ENCODE measurements around the gene GAGE12F.
"Not testable (repeated sequence)": the region's sequence is repeated elsewhere in the genome, so short reads cannot be mapped to it uniquely, and the experiment has no call there.

The GAGE12F gene

DNA sequence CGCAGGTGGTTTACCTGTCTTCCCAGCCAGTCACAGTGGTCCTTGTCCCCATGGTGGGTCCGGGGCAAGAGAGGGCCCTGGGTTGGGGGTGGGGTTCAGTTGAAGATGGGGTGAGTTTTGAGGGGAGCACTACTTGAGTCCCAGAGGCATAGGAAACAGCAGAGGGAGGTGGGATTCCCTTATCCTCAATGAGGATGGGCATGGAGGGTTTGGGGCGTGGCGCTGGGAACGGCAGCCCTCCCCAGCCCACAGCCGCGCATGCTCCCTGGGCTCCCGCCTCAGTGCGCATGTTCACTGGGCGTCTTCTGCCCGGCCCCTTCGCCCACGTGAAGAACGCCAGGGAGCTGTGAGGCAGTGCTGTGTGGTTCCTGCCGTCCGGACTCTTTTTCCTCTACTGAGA, at the start of gene GAGE12F:
Gene GAGE12F (plus strand): TSS at position 301 of the 400 bp plus-strand sequence. CDS start 1,155 bp downstream, outside the sequence.
- in situ Hi-C loops (cut with MboI; ENCODE audit: low sequenced_read_pairs): not testable (repeated sequence)

- in situ Hi-C loops (cut with MboI; ENCODE audit: low sequenced_read_pairs): not testable (repeated sequence)
These were observed 28.8 kb upstream of the GAGE12F start, which contains the start of gene GAGE12C for GRCh38 chrX:49531877-49532276. TSS of gene GAGE12C (plus strand) at chrX:49532177. CDS start at chrX:49533332, 1,155 bp downstream.

GRCh38 chrX:49541433-49541832, 19.2 kb upstream of the GAGE12F start, which contains the start of gene GAGE12D:
TSS of gene GAGE12D (plus strand) at chrX:49541733. CDS start at chrX:49542888, 1,155 bp downstream.
- in situ Hi-C loops (cut with MboI; ENCODE audit: low sequenced_read_pairs): not testable (repeated sequence)

DNA sequence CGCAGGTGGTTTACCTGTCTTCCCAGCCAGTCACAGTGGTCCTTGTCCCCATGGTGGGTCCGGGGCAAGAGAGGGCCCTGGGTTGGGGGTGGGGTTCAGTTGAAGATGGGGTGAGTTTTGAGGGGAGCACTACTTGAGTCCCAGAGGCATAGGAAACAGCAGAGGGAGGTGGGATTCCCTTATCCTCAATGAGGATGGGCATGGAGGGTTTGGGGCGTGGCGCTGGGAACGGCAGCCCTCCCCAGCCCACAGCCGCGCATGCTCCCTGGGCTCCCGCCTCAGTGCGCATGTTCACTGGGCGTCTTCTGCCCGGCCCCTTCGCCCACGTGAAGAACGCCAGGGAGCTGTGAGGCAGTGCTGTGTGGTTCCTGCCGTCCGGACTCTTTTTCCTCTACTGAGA, 9.7 kb upstream of the GAGE12F start, which contains the start of gene GAGE12E:
Gene GAGE12E (plus strand): TSS at position 301 of the 400 bp plus-strand sequence. CDS start 1,155 bp downstream, outside the sequence.
- in situ Hi-C loops (cut with MboI; ENCODE audit: low sequenced_read_pairs): not testable (repeated sequence)

GRCh38 chrX:49568728-49569127, 8.1 kb downstream of the GAGE12F start:
- in situ Hi-C loops (cut with MboI; ENCODE audit: low sequenced_read_pairs): not testable (repeated sequence)

DNA sequence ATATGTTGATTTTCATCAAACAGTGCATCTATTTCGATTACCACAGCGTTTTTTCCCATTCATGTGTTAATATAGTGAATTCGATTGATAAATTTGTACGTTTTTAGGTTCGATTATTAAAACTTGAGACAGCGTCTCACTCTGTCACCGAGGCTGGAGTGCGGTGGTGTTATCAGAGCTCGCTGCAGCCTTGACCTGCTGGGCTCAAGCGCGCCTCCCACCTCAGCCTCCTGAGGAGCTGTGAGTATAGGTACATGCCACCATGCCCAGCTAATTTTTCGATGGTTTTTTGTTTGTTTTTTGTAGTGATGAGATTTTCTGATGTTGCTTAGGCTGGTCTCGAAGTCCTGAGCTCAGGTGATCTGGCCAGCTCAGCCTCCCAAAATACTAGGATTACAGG, 8.5 kb downstream of the GAGE12F start:
- in situ Hi-C loops (cut with MboI; ENCODE audit: low sequenced_read_pairs): not testable (repeated sequence)

GRCh38 chrX:49570100-49570499, 9.5 kb downstream of the GAGE12F start, which contains the start of gene GAGE12G:
TSS of gene GAGE12G (plus strand) at chrX:49570400. CDS start at chrX:49571555, 1,155 bp downstream.
- in situ Hi-C loops (cut with MboI; ENCODE audit: low sequenced_read_pairs): not testable (repeated sequence)

GRCh38 chrX:49579649-49580048, 19.0 kb downstream of the GAGE12F start, which contains the start of gene GAGE12H:
TSS of gene GAGE12H (plus strand) at chrX:49579949. CDS start at chrX:49581104, 1,155 bp downstream.
- in situ Hi-C loops (cut with MboI; ENCODE audit: low sequenced_read_pairs): not testable (repeated sequence)

DNA sequence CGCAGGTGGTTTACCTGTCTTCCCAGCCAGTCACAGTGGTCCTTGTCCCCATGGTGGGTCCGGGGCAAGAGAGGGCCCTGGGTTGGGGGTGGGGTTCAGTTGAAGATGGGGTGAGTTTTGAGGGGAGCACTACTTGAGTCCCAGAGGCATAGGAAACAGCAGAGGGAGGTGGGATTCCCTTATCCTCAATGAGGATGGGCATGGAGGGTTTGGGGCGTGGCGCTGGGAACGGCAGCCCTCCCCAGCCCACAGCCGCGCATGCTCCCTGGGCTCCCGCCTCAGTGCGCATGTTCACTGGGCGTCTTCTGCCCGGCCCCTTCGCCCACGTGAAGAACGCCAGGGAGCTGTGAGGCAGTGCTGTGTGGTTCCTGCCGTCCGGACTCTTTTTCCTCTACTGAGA, 28.6 kb downstream of the GAGE12F start, which contains the start of gene GAGE2A:
Gene GAGE2A (plus strand): TSS at position 301 of the 400 bp plus-strand sequence. CDS start 1,155 bp downstream, outside the sequence.
- in situ Hi-C loops (cut with MboI; ENCODE audit: low sequenced_read_pairs): not testable (repeated sequence)

- in situ Hi-C loops (cut with MboI; ENCODE audit: low sequenced_read_pairs): not testable (repeated sequence)
These were observed 29.3 kb downstream of the GAGE12F start for GRCh38 chrX:49589769-49590478.

DNA sequence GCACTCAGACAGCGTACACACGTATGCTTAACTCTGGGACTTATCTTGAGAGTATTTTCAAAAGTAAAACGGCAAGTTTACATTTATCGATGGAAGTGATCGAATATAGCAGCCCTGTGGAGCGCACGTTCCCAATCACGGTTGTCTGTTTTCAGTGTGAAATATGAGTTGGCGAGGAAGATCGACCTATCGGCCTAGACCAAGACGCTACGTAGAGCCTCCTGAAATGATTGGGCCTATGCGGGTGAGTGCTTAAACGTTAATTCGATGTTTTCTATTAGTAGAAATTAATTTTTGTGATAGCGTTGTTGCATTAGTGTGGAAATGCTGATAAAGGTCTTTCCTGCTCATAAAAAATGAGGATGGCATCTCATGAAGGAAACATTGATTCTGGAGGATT, 29.8 kb downstream of the GAGE12F start:
- in situ Hi-C loops (cut with MboI; ENCODE audit: low sequenced_read_pairs): not testable (repeated sequence)

DNA sequence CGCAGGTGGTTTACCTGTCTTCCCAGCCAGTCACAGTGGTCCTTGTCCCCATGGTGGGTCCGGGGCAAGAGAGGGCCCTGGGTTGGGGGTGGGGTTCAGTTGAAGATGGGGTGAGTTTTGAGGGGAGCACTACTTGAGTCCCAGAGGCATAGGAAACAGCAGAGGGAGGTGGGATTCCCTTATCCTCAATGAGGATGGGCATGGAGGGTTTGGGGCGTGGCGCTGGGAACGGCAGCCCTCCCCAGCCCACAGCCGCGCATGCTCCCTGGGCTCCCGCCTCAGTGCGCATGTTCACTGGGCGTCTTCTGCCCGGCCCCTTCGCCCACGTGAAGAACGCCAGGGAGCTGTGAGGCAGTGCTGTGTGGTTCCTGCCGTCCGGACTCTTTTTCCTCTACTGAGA, 38.1 kb downstream of the GAGE12F start, which contains the start of gene GAGE1:
Gene GAGE1 (plus strand): TSS at position 301 of the 400 bp plus-strand sequence. CDS start 1,155 bp downstream, outside the sequence.
- in situ Hi-C loops (cut with MboI; ENCODE audit: low sequenced_read_pairs): not testable (repeated sequence)

- in situ Hi-C loops (cut with MboI; ENCODE audit: low sequenced_read_pairs): no loop called here
These were observed 50.2 kb downstream of the GAGE12F start for GRCh38 chrX:49610718-49611310.
